GM21526 (cell line): ENCODE results near the gene APEX1.
"Not testable (repeated sequence)": the region's sequence is repeated elsewhere in the genome, so short reads cannot be mapped to it uniquely, and the experiment has no call there.

ENCODE experiments used
- ATAC-seq: cut with Tn5 transposase; IDR thresholded peaks from one replicate; pipeline ENCODE4 v1.9.1; 2021; ENCODE audit warnings: moderate library complexity; ENCODE audit not compliant: unreplicated experiment, low FRiP score

The APEX1 gene

DNA sequence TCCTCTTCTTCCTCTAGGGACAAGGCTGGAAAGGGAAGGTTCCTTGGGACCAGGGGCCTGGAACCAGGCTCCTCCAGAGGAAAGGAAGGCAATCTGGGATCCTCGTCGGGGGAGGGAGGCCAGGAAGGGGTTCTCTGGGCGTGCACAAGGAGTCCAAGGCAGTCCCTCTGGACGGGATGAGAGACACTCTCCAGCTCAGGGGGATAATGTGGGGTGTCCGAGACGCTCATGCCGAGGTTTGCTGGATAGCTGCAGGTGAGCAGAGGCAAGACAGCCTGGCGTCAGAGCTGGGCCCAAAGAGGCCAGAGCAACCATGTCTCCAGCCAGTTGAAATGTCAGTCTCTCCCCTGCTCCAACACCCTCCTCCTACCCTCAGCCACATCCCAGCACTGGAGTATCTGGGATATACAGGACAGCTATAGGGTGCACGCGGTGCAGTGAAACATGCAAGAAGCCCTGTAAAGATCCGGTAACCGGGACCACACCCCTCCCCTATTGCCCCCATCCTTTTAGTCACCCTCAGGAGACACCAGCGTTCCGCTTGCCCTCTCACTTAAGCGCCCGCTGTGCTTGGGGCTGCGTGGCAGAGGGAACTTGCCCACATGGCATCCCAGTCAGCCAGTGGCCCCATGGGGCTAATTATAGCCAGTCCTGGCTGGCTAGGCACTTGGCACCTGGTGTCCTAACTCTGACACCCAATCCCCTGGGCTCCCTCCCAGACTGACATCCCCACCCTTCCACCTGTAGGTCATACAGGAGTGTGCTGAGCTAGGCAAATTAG is 19.3 kb upstream of the APEX1 start, which contains the start of gene KLHL33:
Gene KLHL33, minus strand, starts transcription at position 585 of the 781 bp plus-strand sequence. Its CDS starts 355 bp downstream, at position 230.
- ATAC-seq = no peak

DNA sequence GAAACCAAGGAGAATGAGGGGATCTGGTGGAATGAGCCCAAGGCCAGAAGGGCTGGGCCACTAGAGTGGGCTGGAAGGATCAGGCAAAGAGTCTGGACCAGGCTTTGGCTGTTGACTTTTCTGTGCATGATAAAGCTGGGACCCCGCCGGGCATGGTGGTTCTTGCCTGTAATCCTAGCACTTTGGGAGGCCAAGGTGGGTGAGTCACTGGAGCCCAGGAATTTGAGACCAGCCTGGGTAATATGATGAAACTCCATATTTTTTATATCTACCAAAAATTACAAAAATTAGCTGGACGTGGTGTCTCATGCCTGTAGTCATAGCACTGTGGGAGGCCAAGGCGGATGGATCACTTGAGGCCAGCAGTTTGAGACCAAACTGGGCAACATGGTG is 18.7 kb upstream of the APEX1 start:
- no peak for ATAC-seq

DNA sequence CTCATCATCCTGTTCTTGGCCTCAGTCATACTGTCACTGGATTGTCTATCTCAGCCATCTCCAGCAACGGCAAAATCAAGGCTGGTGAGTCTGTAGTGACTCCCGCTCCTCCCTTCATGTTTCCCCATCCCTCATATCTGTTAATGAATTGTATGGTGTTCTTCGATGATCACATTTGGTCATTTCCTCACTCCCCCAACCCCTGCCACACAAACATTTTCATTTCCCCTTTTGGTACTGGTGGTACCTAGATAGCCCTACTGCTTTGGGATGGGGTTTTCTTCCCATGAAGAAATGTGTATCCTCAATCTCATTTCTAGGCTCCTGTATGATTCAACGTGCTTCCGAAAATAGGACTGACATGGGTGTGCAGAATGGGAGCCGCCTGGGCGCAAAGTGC is 16.4 kb upstream of the APEX1 start:
- ATAC-seq = no peak

DNA sequence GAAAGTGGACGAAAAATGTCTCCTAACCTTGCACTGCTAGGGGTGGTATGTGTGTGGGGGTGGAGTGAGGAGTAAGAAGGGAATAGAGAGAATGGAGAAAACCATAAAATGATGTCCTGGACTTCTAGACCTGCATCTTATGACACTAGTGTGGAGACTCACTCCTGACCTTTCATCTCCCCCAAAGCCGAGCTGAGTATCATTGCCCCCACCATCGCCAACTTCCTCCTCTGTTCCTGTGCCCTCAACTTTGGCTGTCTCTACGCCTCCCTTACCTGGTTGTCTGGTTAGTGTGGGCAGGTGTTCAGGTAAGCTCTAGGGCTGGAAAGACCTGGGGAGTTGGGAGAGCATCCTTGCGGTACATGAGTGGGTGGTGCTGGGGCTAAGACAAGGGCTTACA is 14.6 kb upstream of the APEX1 start:
- no peak for ATAC-seq

DNA sequence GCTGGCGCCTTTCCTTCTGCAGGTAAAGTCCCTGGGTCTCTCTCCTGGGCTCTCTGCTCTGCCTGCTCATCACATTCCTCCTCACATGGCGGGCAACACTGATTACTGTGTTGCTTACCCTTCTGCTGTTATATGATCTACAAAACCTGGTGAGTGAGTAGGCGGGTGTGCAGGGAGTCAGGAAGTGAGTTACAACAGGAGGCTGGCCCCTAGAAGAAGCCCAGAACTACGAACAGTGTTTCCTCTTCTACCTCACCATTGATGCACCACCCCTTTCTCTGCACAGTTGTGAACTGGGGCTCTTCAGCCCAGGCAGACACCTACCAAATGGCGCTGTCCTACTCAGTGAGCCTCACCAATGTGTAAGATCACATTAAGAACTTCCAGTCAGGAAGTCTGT is 14.1 kb upstream of the APEX1 start:
- ATAC-seq = no peak

DNA sequence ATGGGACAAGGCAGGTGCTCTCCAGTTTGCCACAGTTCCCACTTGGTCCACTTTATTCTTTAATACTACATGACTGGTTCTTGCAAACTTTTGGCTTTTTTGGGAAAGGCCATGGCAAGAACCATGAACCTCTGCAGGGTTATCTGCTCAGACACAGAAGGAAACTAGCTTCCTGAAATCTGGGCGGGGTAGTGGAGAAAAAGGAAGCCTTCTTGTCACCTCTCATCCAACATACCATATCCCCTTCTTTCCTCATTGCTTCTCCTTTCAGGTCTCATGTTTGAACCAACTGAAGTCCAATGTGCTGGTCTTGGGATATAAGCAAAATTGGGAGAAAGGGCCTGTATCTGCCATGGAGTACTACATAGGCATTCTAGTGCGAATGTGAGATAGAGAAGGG is 13.6 kb upstream of the APEX1 start:
- ATAC-seq = no peak

DNA sequence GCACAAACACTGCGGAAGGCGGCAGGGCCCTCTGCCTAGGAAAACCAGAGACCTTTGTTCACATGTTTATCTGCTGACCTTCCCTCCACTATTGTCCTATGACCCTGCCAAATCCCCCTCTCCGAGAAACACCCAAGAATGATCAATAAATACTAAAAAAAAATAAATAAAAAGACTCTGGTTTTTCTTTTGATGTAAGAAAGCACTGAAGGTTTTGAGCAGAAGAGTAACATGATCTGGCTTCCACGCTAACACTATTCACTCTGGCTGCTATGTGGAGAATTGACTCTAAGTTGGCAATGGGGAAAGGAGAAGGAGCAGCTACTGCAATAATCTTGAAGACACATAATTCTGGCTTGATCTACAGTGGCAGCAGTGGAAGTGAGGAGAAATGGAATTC is 11.4 kb upstream of the APEX1 start:
- ATAC-seq = not testable (repeated sequence)

DNA sequence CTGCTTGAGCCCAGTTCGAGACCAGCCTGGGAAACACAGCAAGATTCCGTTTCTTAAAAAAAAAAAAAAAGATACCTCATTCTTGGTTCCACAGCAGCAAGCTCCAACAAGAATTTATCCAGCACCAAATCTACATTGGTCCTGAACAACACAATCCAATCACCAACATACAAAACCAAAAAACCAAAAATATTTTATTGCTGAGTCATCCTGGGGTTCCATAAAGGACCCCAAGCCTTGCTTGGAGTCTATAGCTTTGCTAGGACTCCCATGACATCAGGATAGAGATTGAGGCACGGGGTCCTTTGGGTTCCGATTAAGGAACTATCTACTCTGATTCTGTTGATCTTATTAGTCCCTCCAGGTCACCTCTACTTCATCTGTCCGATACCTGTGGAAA is 8.1 kb upstream of the APEX1 start:
- ATAC-seq = no peak

DNA sequence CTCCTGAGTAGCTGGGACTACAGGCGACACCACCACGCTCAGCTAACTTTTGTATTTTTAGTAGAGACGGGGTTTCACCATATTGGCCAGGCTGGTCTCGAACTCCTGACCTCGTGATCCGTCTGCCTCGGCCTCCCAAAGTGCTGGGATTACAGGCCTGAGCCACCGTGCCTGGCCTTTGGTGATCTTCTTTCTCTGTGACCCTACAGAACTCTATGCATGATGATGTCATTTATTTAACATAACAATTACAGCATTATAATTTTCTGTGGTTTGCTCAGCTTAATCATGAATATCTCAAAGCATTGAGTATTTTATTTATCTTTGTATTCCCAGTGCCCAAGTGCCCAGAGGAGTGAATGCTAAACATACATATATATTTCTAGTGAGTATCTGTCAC is 2.2 kb upstream of the APEX1 start:
- ATAC-seq = not testable (repeated sequence)

DNA sequence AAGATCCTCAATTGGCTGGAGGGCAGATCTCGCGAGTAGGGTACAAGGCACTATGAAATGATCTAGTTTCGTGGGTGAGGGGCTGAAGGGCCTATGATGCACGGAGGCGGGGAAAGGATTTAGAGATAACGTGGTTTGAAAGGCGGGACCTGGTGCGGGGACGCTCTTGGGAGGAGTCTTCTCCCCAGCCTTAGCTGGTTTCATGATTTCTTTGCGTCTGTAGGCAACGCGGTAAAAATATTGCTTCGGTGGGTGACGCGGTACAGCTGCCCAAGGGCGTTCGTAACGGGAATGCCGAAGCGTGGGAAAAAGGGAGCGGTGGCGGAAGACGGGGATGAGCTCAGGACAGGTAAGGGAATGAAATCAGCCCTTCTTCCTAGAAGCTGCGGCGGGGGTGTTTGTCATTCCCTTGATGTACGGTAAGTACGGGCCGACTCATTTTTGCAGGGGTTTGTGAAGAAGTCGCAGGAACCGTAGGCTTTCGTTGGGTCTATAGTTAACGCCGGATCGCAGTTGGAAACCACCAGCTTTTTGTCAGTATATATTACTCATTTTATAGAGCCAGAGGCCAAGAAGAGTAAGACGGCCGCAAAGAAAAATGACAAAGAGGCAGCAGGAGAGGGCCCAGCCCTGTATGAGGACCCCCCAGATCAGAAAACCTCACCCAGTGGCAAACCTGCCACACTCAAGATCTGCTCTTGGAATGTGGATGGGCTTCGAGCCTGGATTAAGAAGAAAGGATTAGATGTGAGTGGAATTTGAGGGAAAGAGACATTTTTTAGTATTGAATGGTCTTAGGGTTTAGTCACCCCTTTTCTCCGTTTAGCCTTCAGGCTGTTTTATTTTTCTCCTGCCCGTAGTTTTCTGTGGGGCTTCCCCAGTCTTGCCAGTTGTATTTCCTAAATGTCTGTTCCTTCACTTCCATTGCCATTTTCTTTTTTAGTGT is 602 bp downstream of the APEX1 start:
- peak; percentile 47 for ATAC-seq

DNA sequence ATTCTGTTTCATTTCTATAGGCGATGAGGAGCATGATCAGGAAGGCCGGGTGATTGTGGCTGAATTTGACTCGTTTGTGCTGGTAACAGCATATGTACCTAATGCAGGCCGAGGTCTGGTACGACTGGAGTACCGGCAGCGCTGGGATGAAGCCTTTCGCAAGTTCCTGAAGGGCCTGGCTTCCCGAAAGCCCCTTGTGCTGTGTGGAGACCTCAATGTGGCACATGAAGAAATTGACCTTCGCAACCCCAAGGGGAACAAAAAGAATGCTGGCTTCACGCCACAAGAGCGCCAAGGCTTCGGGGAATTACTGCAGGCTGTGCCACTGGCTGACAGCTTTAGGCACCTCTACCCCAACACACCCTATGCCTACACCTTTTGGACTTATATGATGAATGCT is 1.9 kb downstream of the APEX1 start:
- no peak for ATAC-seq

DNA sequence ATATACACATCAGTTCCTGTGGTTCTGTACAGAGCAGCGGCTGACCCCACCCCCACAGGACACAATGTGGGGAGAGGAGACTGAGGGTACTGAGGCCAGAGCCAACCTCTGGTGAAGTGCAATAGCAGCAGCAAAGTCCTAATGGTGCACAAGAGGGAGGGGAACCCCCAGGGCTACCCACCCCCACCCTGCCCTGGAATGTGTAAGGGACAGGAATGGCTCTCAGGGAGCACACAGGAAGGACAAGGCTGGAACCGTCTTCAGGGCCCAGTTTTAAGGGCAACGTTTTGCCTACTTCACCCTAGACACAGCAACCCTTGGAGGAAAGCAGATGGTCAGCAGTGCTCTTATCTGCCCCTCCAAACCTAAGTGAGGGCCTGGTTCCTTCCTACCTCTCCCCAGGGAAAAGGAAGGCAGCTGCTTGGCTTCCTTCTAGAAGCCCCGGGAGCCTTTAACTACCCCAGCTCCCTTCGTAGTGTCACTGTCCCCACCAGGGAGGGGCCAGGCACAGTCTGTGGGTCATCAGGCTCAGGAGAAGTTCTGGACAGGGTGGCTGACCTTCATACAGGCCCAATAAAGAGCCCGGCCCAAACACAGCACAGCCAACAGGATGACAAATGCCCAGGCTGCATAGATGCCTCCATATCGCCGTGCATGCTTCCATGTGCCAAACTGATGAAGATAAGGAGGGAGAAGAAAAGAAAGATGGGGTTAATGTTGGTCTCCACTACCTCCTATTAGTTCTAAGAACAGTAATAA is 3.2 kb downstream of the APEX1 start:
- no peak for ATAC-seq

DNA sequence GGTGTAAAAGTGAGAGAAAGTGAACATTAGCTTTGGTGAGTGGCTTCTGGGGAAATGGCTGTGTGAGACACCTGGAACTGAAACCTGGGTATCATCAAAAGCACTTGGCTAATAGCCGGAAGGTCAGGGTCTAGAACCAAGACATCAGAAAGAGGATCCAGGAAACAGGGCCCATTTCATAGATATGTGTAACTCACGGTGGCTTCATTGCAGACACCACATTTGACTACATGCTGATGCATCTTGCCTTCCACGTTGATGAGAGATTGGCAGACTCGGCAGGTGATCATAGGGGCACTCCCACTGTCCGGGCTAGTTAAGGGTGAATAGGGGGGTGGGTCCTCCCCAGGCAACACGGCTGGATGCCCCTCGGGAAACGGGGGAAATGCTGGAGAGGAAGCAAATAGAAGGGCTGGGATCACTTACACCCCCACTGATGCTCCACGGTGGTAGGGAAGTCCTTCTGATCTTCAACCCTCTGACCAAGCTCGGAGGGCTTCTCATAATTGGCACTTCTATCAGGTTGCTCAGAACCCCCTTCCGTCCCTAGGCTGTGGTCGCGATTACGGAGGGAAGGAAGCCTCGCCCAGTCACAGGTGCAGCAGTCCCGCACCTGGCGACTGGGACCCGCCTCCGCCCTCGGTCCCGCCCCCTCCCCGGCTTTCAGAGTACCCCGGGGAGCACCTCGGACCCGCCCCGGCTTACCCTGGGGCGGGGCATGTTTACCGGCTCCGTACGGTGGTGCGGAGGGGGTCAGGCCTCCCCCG is 5.6 kb downstream of the APEX1 start:
- ATAC-seq = no peak

DNA sequence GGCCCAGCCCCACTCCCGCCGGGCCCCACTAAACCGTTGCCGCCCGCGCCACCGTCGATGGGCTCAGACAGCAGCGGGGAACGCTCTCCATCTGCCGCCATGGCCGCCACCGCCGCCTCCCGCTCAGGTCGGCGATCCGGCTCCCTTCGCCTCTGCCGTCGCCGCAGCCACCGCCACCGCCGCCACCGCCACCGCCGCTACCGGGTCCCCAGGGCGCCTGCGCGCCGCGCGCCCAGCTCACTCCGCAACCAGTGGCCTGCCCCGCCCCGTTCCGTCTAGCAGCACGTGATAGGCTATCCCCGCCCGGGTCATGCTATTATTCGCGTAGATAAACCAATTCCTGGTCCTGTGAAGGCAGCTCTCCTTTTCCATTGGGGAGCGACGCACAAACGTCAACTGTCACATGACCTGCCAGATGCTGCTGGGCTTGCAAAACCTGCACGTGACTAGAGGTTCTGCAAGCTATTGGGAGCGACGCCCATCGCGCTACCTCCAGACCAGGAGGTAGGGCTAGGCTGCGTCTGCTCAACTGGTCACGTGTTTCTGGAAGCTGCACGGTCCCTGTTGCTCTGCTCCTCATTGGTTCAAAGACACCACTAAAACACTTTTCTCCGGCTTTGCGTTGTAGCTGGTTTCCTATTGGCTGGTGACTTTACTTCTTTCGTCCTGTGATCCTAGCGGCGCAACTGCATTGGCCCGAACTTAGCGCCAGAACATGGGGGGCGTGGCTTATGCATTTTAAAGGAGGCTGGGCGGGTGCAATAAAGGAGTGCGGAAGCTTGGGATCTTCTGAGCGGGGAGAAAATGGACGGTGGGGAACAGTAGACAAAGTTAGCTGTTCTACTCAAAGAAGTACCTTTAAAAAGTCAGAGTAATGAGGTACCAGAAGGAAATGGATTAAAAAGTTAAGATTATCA is 6.5 kb downstream of the APEX1 start, which contains the start of gene PIP4P1:
Gene PIP4P1, minus strand, starts transcription at position 210 of the 917 bp plus-strand sequence. Its CDS starts 109 bp downstream, at position 101.
- peak; percentile 90 for ATAC-seq

DNA sequence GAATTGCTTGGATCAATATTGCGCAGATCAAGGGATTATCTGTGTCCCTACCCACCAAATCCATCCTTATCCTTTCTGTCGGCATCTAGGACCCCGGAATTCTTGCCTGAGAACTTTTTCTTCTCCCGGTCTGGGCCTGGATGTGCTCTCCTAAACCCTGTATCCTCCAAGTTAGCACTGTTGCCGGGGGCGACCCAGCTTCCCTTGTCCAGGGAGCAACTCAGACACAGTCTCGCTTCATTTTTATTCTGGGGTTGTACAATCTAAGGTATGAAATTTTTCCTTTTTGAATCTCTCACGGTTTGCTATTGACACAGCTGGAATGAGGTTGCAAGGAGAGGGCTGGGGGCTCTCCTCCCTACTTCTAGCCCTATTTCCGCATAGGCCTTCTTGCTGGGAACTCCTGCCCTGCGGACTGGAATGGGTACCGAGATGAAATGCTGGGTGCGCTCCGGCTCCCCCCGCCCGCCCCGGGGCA is 13.8 kb downstream of the APEX1 start:
- peak; percentile 1 for ATAC-seq

DNA sequence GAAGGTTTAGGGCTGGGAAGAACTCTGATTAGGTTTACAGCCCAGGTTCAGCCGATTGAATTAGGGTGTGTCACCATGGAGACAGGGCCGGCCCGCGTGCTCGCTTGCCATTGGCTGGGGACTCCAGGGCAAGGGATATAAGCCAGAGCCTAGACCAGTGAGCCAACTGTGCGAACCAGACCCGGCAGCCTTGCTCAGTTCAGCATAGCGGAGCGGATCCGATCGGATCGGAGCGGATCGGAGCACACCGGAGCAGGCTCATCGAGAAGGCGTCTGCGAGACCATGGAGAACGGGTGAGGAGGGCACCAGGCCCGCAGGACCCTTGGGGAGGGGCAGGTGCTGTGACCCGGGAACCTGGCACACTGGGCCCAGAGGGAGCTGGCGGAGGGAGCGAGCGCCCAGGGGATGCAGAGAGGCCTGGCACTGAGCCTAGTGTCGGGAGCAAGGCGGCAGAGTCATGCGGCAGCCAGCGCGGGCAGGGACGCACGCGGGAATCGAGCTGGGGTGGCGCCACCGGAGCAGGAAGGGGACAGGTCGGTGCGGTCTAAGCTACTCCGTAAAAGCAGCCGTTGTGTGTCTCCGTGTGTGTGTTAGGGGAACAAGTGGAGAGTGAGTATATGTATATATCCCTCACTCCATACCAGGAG is 14.3 kb downstream of the APEX1 start, which contains the start of gene PNP:
Gene PNP, plus strand, starts transcription at position 165 of the 648 bp plus-strand sequence. Its CDS starts 119 bp downstream, at position 284.
- ATAC-seq = peak; percentile 93

DNA sequence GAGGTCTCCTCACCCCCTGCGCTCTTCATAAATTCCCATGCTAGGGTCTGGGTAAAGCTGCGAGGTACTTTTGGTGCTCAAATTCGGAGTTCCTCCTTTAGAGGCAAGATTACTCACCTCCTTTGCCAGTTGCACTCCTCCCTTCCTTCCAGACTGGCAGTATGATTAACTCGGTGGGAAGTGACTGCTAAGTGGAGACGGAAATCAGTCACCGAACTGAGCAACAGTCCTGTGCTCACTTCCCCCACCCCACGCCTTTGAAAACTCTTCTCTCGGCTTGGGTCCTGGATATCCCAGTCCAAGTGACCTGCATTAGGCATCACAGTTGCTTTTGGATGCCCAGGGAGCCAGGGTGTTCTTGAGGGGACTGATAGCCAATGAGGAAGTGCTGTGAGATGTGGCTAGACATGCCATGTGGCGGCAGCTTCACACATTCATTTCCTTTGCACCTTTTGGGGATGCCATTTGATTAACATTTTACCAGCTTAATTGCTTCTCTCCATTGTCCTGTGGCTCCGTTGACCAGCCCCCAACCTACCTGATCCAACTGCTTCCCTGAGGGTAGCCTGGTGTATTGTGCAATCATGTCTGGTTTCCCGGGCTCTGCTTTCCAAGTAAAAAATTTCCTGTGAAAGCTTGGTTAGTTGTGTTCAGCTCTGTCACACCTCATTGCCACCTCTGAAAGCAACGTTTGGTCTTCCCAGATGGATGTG is 15.0 kb downstream of the APEX1 start:
- peak; percentile 24 for ATAC-seq

DNA sequence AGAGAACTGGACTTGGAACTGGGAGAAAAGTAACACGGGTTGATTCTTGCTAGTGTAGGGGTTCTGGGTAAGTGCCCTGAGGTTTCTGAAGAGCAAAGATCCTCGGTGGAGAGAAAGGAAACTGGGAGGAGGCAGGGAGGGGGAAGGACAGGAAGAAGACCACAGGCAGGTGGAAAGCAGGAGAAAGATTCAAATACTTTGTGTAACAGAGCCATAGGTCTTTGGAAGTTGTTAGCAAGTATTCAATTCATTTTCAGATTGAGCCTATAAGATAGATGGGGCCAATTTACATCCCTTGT is 15.5 kb downstream of the APEX1 start:
- ATAC-seq = no peak
